ENCODE data around the gene MDM2. TPM values are rescaled to one million over a fixed set of nuclear protein-coding genes. Genes with fewer than 3 reads are reported as not detected.

MDM2 gene
- polyA plus RNA-seq, 1 of the 3 experiments (the other 2 are of a cell fraction): 21.5 TPM

DNA sequence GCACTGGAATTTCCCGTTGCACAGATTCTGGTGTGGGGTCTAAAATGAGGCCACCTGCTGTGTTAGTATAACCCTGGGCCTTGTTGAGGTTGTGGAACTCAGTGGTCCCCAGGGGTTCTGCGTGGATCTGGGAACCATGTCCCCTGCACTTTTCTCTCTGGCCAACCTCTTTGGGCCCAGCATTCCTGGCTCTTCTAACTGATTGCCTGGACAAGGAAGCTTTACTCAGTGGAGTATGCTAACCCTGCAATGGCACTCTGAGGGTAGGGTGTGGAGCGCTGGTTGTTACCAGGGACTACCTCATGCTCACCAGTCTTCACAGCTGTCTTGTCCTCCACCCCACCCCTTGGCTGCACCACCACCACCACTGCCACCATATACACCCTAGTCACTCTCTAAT, 85.8 kb downstream of the MDM2 start:
- TF ChIP-seq EZH2phosphoT487 (IDR thresholded peaks at IDR 0.05; ENCODE audit: borderline replicate concordance, low read depth) (no peak), MEF2A (IDR thresholded peaks at IDR 0.05; ENCODE audit: borderline replicate concordance, low read depth) (no peak), EP300 (IDR thresholded peaks at IDR 0.05; ENCODE audit: borderline replicate concordance in 1 of 2, low read depth in 1 of 2, low read length in 1 of 2) (no peak), YY1 (IDR thresholded peaks at IDR 0.05; ENCODE audit: low read depth) (no peak), NRF1 (IDR thresholded peaks at IDR 0.05; ENCODE audit: low read depth, low read length) (no peak), TEAD4 (IDR thresholded peaks at IDR 0.05; ENCODE audit: borderline replicate concordance, insufficient read depth) (no peak)
- TF ChIP-seq, protein P1, sequence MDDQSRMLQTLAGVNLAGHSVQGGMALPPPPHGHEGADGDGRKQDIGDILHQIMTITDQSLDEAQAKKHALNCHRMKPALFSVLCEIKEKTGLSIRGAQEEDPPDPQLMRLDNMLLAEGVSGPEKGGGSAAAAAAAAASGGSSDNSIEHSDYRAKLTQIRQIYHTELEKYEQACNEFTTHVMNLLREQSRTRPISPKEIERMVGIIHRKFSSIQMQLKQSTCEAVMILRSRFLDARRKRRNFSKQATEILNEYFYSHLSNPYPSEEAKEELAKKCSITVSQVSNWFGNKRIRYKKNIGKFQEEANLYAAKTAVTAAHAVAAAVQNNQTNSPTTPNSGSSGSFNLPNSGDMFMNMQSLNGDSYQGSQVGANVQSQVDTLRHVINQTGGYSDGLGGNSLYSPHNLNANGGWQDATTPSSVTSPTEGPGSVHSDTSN (IDR thresholded peaks at IDR 0.05): no peak
- Histone ChIP-seq H3K4me2 (no peak overlapping the region), H3K36me3 (replicated peaks in 1 of 2; ENCODE audit: control insufficient read depth in 1 of 2, insufficient read depth in 2 of 2, low read length in 1 of 2) (no peaks in the 10 kb centered on the region), H3K4me3 (ENCODE audit: low read depth in 2 of 2, low read length in 1 of 2) (no peak overlapping the region), H3K4me1 (ENCODE audit: control insufficient read depth in 1 of 2, insufficient read depth in 2 of 2, low read depth in 1 of 2, low read length in 1 of 2) (no peaks in the 10 kb centered on the region; a peak in 1 of 4 replicates), H3K9me2 (no peaks in the 10 kb centered on the region), H3K9me3 (no peaks in the 10 kb centered on the region), H3K27ac (ENCODE audit: low read depth in 2 of 2, low read length in 1 of 2) (no peak overlapping the region), H3K79me2 (ENCODE audit: insufficient read depth) (no peaks in the 10 kb centered on the region), H3K27me3 (ENCODE audit: insufficient read depth) (no peaks in the 10 kb centered on the region), H3F3A (replicated peaks; ENCODE audit: insufficient read depth) (peaks cover 5% of the 10 kb centered on the region), H4K20me1 (ENCODE audit: insufficient read depth) (no peaks in the 10 kb centered on the region), H3K9ac (no peak overlapping the region), H2AFZ (ENCODE audit: low read depth) (no peak overlapping the region)
- CTCF ChIA-PET: no interaction called here
- no peak for DNase-seq
- POLR2A ChIA-PET: no interaction called here
- WGBS (ENCODE audit: low lambda C conversion rate): 25% methylated on average over 3 of the region's 3 CpGs

DNA sequence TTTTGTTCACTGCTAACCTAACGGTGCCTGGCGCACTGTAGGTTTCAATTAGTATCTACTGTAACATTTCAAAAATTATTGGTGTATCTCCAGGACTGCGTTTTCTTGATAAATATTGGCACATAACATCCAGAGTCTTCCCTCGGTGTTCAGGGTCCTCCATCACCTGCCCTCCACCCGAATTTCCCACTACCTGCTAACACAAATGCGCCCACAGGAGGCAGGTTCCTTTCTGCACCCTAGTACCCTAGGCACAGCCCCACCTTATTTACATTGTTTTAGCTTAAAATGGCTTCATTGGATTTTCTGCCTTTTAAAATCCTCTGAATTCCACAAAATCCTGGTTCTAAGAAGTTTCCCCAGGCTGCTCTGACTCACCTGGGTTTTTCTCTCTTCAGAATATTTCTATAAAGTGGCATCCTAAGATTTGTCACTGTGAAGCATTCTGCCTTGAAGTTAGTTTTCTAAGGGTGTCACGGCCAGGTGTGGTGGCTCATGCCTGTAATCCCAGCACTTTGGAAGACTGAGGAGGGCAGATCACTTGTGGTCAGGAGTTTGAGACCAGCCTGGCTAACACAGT, 86.4 kb downstream of the MDM2 start:
- POLR2A ChIA-PET: no interaction called here
- TF ChIP-seq SIN3A (IDR thresholded peaks at IDR 0.05; ENCODE audit: borderline replicate concordance, low read depth, low read length): no peak
- no peak for TF ChIP-seq TEAD4 (IDR thresholded peaks at IDR 0.05; ENCODE audit: borderline replicate concordance, insufficient read depth)

DNA sequence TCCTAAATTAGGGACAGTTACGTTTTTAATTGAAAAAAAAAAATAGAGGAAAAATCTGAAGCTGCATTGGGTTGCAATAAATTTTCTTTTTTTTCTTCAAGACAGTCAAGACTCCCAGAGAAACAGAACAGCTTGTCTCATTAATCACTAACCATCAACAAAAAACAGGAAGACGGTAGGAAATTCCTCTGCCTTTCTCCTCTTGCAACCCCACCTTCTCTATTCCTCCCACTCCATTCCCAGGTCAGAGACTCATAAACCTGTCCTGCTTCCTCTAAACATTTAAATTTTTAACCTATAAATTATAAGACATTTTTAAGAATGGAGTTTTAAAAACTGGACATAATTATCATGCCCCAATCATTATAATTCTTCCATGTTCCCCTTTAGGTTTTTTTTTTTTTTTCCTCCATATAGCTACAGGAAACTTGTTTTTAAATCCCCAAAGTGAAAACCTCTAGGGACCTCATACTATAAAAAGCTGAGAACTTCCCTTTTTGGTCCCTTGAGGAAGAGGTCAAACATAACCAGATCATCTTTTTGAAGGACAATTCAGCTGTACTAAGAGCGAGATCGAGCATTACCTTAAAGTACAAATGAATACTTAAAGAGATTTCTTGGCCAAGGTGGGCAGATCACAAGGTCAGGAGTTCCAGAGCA, 89.0 kb downstream of the MDM2 start:
- Histone ChIP-seq H3K36me3 (replicated peaks in 1 of 2; ENCODE audit: control insufficient read depth in 1 of 2, insufficient read depth in 2 of 2, low read length in 1 of 2) (no peaks in the 10 kb centered on the region), H3K4me2 (no peak overlapping the region), H3K4me3 (ENCODE audit: low read depth in 2 of 2, low read length in 1 of 2) (no peak overlapping the region), H3K9me3 (no peaks in the 10 kb centered on the region), H4K20me1 (ENCODE audit: insufficient read depth) (no peaks in the 10 kb centered on the region), H3K9ac (no peak overlapping the region), H3K79me2 (ENCODE audit: insufficient read depth) (no peaks in the 10 kb centered on the region), H3K27me3 (ENCODE audit: insufficient read depth) (no peaks in the 10 kb centered on the region), H3K27ac (ENCODE audit: low read depth in 2 of 2, low read length in 1 of 2) (no peak overlapping the region), H3K4me1 (ENCODE audit: control insufficient read depth in 1 of 2, insufficient read depth in 2 of 2, low read depth in 1 of 2, low read length in 1 of 2) (no peaks in the 10 kb centered on the region; a peak in 1 of 4 replicates), H3K9me2 (no peaks in the 10 kb centered on the region), H3F3A (replicated peaks; ENCODE audit: insufficient read depth) (peaks cover 9% of the 10 kb centered on the region), H2AFZ (ENCODE audit: low read depth) (no peak overlapping the region; the same call in 1 of the 2 replicates)
- CTCF ChIA-PET: no interaction called here
- TF ChIP-seq TCF12 (IDR thresholded peaks at IDR 0.05) (no peak), NFIC (IDR thresholded peaks at IDR 0.05; ENCODE audit: borderline replicate concordance) (no peak), RCOR1 (IDR thresholded peaks at IDR 0.05; ENCODE audit: low read length) (no peak), RAD21 (IDR thresholded peaks at IDR 0.05; ENCODE audit: low read length) (no peak), TAF1 (IDR thresholded peaks at IDR 0.05; ENCODE audit: borderline replicate concordance, low read depth, low read length) (no peak), FOXJ3 (CRISPR knock-in tag; IDR thresholded peaks at IDR 0.05) (no peak)
- TF ChIP-seq, protein P2, sequence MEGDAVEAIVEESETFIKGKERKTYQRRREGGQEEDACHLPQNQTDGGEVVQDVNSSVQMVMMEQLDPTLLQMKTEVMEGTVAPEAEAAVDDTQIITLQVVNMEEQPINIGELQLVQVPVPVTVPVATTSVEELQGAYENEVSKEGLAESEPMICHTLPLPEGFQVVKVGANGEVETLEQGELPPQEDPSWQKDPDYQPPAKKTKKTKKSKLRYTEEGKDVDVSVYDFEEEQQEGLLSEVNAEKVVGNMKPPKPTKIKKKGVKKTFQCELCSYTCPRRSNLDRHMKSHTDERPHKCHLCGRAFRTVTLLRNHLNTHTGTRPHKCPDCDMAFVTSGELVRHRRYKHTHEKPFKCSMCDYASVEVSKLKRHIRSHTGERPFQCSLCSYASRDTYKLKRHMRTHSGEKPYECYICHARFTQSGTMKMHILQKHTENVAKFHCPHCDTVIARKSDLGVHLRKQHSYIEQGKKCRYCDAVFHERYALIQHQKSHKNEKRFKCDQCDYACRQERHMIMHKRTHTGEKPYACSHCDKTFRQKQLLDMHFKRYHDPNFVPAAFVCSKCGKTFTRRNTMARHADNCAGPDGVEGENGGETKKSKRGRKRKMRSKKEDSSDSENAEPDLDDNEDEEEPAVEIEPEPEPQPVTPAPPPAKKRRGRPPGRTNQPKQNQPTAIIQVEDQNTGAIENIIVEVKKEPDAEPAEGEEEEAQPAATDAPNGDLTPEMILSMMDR (IDR thresholded peaks at IDR 0.05): no peak
- POLR2A ChIA-PET: no interaction called here
- WGBS (ENCODE audit: low lambda C conversion rate): 29% methylated on average over 4 of the region's 4 CpGs
- DNase-seq: no peak

More for the DNA sequence above, 86.4 kb downstream of the MDM2 start:
- Histone ChIP-seq H3K36me3 (replicated peaks in 1 of 2; ENCODE audit: control insufficient read depth in 1 of 2, insufficient read depth in 2 of 2, low read length in 1 of 2) (no peaks in the 10 kb centered on the region), H4K20me1 (ENCODE audit: insufficient read depth) (no peaks in the 10 kb centered on the region), H3K4me2 (no peak overlapping the region), H3K4me3 (ENCODE audit: low read depth in 2 of 2, low read length in 1 of 2) (no peak overlapping the region), H3K9ac (no peak overlapping the region), H3K9me3 (no peaks in the 10 kb centered on the region), H2AFZ (ENCODE audit: low read depth) (no peak overlapping the region), H3K27me3 (ENCODE audit: insufficient read depth) (no peaks in the 10 kb centered on the region), H3K27ac (ENCODE audit: low read depth in 2 of 2, low read length in 1 of 2) (no peak overlapping the region), H3K4me1 (ENCODE audit: control insufficient read depth in 1 of 2, insufficient read depth in 2 of 2, low read depth in 1 of 2, low read length in 1 of 2) (no peaks in the 10 kb centered on the region; a peak in 1 of 4 replicates), H3K79me2 (ENCODE audit: insufficient read depth) (no peaks in the 10 kb centered on the region), H3F3A (replicated peaks; ENCODE audit: insufficient read depth) (peaks cover 9% of the 10 kb centered on the region), H3K9me2 (no peaks in the 10 kb centered on the region)
- DNase-seq: no peak
- CTCF ChIA-PET: no interaction called here
- WGBS (ENCODE audit: low lambda C conversion rate): 50% methylated on average over 7 of the region's 7 CpGs

Data from SK-N-SH (cell line).